CD4-positive, alpha-beta T cell treated with Interleukin-6 for 4 hours (primary cell): ENCODE data around the gene PCNX1.
"Not testable (repeated sequence)": the region's sequence is repeated elsewhere in the genome, so short reads cannot be mapped to it uniquely, and the experiment has no call there.

Experiments used
- DNase-seq: peaks from one replicate; pipeline ENCODE4 v3.0.0-alpha.2; 2020; ENCODE audit warnings: mixed read lengths

PCNX1 gene

DNA sequence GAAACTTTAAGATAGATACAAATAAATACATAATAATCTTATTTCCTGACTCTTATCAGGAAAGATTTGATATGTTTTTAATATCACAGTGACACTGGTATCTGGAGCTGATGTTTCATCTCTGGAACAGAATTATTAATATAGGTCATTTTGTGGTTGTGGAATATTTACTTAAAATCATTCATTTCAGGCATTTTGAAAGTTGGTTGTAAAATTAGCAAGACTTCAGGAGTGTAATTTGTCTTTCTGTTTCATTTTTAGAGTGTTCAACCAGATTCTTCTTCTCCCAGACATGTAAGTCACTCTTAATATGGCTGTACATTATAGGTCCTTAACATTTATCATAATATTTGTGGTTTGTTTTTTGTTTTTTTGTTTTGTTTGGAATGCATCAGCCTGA lies 115.7 kb downstream of the PCNX1 start:
- no peak for DNase-seq

DNA sequence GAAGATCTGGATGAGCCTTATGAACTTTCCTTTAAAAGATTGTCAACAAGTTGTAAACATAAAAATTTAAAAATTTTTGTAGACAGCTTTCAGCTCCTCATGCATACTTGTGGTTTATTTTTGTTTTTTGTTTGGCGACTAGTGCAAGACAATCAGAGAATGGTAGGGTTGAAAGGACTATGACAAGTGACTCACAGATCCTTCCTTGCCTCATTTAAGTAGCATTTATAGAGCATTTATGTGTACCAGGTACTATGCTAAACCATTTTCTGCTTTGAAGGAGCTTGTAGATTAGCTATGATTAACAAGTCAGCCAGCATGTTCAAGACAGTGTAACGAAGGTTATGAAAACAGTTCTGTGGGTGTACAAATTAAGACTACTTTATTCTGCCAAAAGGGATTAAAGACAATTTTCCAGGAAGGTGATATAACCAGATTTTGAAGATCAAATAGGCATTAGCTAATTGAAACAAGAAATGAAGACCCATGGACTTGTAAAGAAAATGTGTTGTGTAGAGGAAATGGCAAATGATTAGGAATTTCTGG lies 122.0 kb downstream of the PCNX1 start:
- DNase-seq: no peak

DNA sequence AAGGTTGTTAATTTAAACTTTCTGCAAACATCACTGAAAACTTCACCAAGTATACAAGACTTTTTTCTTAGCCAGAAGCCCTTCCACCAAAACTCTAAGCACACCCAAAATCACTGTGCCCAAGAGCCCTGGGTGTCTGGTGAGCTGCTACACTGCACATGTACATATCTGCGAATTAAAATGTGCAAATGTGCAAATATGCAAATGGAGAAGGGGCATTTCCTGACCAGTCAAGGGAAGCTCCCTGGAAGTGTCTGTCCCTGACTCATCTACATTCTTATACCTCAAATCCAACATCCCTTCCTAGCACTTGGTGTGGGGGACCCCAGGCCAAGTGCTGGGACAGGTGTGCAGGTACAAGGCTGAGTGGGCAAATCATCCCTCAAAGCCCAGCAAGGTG lies 123.7 kb downstream of the PCNX1 start:
- DNase-seq: no peak

DNA sequence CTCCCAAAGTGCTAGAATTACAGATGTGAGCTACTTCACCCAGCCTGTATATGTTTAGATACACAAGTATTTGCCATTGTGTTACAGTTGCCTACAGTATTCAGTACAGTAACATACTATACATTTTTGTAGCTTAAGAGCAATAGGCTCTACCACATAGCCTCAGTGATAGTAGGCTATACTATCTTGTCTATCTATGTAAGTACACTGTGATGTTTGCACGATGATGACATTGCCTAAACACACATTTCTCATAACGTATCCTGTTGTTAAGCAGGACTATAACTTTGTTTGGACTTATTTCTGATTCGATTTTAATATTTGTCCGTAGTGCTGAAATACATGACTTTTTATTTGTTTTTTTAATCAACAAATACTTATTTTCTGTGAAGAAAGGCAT lies 129.2 kb downstream of the PCNX1 start:
- no peak for DNase-seq

DNA sequence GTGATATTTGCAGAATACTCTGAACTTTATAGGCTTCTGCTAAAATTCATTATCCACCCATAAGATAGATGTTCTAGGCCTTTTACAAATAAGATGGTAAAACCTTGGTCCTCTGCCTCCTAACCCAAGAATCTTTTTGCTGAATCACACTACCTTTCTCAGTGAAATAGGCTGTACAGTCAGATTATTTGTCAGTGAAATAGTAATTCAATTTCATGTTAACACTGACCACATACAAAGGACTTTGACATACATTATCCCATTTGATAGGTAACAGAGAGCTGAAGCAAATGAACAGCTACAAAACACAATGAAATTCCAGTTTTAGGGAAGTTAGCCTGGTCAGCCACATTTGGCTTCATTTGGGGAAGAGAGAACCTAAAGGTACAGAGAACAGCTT lies 141.1 kb downstream of the PCNX1 start:
- DNase-seq: no peak

DNA sequence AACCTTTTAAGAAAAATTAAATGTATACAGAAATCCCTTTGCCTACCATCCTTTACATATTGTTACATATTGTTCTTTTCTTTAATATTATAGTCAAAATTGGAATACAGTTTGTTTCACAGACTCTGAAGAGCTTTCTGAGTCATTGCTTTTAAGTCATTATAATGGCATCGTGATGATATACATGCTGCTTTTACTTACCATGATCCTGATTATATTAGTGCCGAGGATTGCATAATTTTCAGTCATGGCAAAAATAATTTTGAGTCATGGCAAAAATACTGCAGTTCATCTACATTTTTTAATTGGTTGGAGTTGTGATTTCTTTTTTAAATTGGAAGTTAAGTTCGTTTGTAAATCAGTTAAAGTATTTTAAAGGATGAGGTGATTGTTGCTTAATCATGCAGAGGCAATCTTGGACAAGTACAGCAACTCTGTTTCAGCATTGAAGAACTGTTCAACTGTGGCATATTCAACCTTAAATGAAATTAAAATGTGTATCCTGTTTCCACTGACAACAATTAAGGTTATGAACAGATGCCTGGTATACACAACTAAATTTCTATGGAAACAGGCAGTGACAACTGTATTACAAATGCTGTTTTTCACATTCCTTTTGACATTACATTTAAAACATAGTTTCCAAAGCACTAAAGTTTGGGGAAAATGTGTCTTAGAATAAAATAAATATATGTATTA lies 142.3 kb downstream of the PCNX1 start:
- DNase-seq: no peak

DNA sequence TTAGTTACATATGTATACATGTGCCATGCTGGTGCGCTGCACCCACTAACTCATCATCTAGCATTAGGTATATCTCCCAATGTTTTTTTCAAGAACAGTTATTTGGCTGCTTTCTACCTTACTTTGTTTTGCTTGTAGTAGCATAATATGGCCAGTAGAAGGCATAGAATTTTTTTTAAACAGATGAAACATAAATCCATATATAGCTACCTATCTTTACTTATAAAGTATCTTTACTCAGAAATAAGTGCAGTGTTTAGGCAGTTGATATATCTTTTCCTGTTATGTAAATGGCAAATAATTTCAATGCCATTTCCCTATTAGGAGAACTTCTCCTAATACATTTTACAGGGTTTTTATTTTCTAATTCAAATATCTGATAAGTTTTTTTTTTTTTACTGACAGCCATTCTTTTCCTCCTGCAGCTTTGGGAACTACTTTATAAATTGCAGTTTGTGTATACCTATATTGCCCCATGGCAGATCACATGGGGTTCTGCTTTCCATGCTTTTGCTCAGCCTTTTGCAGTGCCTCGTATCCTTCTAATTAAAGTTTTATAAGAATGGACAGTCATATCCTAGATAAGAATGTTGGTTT lies 143.1 kb downstream of the PCNX1 start:
- DNase-seq: no peak

DNA sequence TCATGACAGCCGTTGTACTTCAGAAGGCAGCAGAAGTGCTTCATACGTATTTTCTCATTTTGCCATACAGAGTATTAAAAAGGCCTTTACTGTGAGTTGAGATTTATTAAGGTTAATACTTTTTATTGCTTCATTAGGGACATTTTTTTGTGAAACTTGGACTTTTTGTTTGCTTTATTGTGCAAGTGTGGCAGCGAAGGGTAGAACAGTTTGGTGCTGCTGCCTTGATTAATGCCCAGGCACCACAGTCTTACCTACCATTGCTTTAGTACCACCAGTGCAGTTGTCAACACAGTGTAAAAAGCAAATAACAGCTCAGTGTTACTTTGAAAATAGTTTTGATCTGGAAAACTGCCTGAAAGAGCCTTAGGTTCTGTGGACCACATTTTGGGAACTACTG lies 147.4 kb downstream of the PCNX1 start:
- no peak for DNase-seq

DNA sequence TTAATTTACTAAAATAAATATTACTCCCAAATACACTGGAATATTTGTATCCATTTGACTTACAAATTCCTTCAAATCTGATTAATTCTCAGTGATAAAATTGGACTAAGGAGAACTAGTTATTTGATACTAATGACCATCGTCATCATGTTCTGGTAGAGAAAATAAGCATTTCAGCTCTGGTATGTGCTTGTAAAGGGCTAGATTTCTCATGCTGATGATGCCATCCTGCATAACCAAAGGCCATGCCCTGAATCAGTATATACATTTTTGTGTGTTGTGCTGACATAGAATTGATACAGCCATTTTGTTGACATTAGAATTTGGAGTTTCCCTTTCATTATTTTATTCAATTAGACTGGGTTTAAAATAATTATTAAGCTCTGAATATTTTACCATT lies 148.9 kb downstream of the PCNX1 start:
- DNase-seq: no peak

DNA sequence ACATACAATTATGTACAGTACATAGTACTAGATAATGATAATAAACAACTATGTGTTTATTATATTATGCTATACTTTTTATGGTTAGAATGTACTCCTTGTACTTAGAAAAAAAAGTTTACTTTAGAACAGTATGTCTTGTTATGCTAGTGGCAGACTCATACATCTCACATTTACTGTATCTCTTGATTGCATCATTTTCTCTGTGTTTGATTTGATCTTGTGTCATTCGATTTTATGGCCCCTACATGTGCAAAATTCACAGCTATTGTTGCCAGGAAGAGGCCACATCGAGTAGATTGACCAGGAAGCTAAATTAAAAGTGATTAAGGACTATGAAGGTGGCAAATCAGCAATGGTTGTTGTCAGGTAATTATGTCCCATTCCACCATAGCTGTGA lies 153.0 kb downstream of the PCNX1 start:
- DNase-seq: no peak

DNA sequence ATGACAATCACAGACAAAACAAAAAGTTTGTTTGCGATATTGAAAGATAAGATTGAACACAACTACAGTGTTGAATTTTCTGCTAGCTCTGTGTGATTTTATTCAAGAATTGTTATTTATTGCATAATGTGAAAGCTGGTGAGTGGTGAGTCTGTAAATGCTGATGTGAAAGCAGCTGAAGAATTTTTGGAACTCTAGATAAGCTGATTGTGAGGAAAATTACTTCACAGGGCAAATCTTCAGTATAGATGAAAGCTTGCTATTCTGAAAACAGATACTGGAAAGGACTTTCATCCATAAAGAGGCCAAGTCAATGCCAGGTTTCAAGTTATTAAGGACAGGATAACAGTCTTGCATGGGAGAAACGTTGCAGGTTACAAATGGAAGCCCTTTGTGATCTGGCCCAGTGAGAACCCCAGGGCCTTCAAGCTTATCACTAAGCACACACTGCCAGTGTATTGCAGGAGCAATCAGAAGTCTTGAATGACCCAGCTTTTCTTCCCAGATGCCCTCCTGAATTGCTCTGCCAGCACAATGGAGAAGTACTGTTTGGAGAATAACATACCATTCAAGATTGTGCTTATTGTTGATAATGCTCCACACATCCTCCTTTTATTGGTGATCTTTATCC lies 153.7 kb downstream of the PCNX1 start:
- DNase-seq: no peak

DNA sequence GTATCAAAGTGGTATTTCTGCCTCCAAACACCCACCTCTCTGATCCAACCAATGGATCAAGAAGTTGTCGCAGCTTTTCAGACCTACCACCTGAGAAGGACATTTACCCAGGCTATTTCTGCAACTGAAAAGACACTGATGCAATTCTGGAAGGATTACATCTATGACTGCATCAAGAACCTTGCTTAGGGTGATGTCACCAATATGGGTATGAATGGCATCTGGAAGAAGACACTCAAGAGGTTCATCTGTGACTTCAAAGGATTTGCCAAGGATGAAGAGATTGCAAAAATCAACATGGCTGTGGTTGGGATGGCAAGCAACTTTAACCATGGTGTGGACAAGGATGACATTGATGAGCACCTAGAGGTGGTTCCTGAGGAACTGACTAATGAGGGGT lies 154.2 kb downstream of the PCNX1 start:
- DNase-seq: no peak

DNA sequence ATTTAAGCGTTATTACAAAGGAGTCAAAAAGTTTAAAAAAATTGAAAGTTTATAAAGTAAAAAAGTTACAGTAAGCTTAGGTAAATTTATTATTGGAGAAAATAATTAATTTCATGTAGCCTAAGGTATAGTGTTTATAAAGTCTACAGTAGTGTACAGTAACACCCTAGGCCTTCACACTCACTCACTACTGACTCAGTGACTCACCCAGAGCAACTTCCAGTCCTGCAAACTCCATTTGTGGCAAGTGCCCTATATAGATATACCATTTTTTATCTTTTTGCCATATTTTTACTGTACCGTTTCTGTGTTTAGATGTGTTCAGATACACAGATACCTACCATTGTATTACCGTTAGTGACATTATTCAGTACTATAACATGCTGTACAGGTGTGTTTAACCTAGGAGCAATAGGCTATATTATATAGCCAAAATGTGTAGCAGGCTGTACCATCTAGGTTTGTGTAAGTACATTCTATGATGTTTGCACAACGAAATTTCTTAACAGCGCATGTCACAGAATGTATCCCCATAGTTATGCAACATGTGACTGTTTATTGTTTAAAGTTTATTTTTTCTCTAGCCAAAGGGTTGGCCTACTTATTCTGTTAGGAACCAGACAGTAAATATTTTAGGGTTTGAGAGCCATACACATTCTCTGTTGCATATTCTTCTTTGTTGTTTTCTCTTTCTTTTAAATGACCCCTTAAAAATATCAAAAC lies 155.5 kb downstream of the PCNX1 start:
- no peak for DNase-seq

DNA sequence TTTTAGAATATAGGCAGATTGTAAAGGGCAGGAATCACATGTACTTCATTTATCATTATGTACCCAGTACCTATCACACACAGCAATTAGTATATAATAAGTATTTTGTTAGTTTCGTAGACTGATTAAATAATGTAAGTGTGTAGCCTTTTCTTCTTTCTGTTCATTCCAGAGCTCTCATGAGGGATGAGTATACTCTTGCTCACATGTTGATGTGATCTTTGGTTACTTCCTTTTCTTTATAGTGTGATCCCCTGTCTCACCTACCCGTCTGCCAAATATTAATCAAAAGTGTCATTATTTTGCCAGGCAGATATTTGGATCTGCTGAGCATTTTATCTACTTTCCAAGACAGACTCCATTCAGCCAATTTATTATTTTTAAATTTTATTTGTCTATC lies 156.1 kb downstream of the PCNX1 start:
- DNase-seq: no peak

DNA sequence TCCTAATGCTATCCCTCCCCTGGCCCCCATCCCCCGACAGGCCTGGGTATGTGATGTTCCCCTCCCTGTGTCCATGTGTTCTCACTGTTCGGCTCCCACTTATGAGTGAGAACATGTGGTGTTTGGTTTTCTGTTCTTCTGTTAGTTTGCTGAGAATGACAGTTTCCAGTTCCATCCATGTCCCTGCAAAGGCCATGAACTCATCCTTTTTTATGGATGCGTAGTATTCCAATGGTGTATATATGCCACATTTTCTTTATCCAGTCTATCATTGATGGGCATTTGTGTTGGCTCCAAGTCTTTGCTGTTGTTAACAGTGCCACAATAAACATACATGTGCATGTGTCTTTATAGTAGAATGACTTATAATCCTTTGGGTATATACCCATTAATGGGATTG lies 157.5 kb downstream of the PCNX1 start:
- DNase-seq: not testable (repeated sequence)

DNA sequence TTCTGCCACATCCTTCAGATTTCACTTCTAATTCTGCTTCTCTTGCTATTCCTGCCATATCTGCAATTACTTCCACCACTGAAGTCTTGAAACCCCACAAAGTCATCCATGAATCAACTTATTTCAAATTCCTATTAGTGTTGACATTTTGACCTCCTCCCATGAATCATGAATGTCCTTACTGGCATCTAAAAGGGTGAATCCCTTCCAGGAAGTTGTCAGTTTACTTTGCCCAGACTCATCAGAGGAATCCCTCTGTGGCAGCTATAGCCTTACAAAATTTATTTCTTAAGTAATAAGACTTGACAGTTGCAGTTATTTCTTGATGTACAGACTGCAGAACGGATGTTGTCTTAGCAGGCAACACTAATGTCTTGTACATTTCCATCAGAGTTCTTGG lies 162.9 kb downstream of the PCNX1 start:
- DNase-seq: no peak

DNA sequence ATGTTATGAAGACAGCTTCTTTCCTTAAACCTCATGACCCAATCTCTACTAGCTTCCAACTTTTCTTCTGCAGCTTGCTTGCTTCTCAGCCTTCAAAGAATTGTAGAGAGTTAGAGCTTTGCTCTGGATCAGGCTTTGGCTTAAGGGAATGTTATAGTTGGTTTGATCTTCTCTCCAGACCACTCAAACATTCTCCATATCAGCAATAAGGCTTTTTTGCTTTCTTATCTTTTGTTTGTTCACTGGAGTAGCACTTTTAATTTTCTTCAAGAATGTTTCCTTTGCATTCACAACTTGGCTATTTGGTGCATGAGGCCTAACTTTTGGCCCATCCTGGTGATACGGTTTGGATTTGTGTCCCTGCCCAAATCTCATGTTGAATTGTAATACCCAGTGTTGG lies 163.8 kb downstream of the PCNX1 start:
- DNase-seq: no peak

DNA sequence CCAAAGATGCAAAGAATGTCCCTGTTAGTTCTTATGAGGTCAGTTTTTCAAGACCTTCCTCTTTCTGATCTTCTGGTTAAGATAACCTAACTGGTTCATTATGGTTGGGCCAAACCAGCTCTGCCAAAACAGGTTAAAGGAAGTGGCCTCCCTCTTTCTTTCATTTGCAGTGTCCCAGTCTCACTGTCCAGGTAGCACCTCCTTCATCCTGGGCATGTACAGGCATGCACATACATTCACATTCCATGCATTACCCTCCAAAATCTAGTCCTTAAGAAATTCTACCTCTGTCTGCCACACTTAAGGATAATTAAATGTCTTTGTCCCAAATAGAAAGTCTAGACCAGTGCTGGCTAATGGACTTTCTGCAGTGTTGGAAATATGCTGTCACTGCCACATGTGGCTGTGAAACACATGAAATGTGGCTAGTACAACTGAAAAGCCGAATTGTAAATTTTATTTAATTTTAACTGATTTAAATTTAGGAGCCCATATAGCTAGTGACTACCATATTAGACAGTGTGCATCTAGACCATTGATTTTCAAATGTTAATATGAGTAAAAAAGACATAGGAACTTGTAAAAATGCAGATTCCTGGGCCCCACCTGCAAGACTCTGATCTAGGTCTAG lies 169.3 kb downstream of the PCNX1 start:
- DNase-seq: no peak

DNA sequence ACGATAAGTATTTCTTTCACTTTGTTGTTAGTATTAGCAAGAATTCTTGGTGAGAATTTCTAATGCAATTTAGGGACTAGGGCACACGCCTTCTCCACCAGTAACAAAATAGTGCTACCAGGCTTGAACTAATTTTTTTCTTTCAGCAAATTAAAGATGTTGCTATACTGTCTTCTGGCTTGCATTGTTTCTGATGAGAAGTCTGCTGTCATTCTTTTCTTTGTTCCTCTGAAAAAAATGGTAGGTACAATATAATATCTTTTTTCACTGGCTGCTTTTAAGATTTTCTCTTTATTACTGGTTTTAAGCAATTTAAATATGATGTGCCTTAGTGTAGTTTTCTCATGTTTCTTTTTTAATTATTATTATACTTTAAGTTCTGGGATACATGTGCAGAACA lies 171.2 kb downstream of the PCNX1 start:
- no peak for DNase-seq

DNA sequence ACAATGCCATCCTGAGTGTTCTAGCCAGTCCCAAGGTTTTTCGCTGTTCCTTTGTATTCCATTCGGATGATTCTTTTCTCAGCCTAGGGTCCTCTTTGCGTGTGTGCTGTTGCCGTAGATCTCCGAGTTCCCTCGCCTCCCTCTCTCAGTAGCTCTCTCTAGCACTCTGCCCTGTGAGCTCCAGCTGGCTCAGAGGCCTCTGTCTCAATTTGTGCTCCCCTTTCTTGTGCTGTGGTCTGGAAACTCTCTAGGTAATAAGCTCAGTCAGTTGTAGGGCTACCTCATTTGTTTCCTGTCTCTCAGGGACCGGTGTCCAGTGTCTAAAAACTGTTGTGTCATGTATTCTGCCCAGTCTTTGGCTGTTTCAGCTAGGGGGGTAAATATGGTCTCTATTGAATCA lies 179.3 kb downstream of the PCNX1 start:
- DNase-seq: no peak

DNA sequence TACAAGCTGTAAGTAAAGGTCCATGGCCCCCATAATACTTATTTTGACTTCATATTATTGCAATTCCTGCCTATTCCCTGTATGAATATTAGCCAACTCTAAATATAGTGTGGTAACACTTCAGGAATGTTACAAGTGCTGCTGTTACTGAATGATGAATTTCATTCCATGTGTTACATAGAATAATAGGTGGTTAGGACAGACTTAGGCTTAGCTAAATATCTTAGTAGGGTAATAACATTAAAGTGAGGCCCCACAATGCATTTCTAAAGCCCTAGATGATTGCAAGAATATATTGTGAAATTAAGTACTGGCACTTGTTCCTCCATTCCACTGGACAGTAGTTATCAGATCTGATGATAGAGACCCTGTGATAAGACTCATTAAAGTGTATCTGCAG lies 182.7 kb downstream of the PCNX1 start:
- DNase-seq: no peak

DNA sequence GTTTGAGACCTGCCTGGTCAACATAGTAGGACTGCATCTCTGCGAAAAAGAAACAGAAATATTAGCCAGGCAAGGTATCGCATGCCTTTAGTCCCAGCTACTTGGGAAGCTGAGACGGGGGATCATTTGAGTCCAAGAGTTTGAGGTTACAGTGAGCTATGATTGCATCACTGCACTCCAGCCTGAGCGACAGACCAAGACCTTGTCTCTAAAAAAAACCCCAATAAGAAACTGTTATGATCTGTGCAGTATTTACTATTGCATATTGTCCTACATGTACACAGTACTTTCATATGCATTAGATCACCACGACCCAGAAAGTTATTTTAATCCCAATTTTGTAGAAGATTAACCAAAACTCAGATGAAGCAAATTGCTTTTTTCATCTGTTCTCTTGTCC lies 187.5 kb downstream of the PCNX1 start:
- DNase-seq: no peak

DNA sequence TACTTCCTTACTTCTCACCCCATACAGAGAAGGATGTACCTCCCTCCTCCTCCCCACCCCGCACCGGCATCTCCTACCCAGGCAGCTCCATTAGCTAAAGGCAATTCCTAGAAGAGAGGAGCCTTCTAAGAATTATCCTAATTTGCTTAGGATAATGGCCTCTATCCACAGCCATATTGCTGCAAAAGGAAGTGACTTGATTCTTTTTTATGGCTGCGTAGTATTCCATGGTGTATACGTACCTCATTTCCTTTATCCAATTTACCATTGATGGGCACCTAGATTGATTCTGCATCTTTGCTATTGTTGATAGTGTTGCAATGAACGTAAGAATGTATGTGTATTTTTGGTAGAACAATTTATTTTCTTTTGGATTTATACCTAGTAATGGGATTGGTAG lies 189.7 kb downstream of the PCNX1 start:
- no peak for DNase-seq
